ENCODE measurements around the gene WDR45. TPM values are rescaled to one million over a fixed set of nuclear protein-coding genes. Genes with fewer than 3 reads are reported as not detected.

WDR45 gene
- total RNA-seq, 1 donor from 2014 or later: 55.0 TPM

GRCh38 chrX:49041744-49042580 lies 37.7 kb downstream of the WDR45 start:
- no peak for DNase-seq (ENCODE audit: low spot score, unreplicated experiment)
- H3K27me3 Mint-ChIP-seq: no peaks in the 10 kb centered on the region
- TF ChIP-seq, protein P1, sequence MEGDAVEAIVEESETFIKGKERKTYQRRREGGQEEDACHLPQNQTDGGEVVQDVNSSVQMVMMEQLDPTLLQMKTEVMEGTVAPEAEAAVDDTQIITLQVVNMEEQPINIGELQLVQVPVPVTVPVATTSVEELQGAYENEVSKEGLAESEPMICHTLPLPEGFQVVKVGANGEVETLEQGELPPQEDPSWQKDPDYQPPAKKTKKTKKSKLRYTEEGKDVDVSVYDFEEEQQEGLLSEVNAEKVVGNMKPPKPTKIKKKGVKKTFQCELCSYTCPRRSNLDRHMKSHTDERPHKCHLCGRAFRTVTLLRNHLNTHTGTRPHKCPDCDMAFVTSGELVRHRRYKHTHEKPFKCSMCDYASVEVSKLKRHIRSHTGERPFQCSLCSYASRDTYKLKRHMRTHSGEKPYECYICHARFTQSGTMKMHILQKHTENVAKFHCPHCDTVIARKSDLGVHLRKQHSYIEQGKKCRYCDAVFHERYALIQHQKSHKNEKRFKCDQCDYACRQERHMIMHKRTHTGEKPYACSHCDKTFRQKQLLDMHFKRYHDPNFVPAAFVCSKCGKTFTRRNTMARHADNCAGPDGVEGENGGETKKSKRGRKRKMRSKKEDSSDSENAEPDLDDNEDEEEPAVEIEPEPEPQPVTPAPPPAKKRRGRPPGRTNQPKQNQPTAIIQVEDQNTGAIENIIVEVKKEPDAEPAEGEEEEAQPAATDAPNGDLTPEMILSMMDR (IDR thresholded peaks at IDR 0.05; ENCODE audit: unreplicated experiment): no peak
- H3K36me3 Mint-ChIP-seq (ENCODE audit: insufficient read depth): peaks cover 9% of the 10 kb centered on the region
- H3K9me3 Mint-ChIP-seq (ENCODE audit: low read depth): peaks cover 7% of the 10 kb centered on the region
- peak overlapping the region; percentile 97 for H3K27ac Mint-ChIP-seq
- H3K4me3 Mint-ChIP-seq (ENCODE audit: low read depth): peak overlapping the region; percentile 87
- peaks cover 18% of the 10 kb centered on the region for H3K4me1 Mint-ChIP-seq (ENCODE audit: low read depth)

DNA sequence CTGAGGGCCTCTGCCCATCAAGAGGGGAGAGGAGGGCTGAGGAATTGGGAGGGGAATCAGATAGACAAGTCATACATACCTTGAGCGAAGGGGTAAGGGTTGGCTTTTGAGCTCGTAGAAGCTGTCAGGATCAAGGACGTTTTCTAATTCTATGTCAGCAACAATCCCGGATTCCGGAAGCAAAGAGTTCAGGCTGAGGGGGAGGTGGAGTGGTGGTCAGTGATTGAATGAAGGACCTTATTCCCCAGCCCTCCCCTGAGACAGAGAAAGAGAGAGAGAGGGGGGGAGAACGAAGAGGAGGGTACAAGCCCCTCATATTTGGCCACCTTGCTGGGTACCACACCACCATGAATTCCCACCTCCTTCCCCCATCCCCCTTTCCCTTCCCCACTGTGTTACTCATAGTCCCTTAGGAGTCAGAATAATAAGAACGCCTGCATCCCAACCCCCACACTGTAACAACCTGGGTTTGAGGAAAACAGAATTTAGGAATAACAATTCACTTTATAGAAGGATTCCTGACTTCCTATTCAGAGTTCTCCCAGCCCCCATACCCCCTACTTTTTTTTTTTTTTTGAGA lies 39.2 kb downstream of the WDR45 start:
- no peak for DNase-seq (ENCODE audit: low spot score, unreplicated experiment)
- H3K27me3 Mint-ChIP-seq: no peaks in the 10 kb centered on the region
- peaks cover 18% of the 10 kb centered on the region for H3K4me1 Mint-ChIP-seq (ENCODE audit: low read depth)
- peak overlapping the region; percentile 87 for H3K4me3 Mint-ChIP-seq (ENCODE audit: low read depth)
- TF ChIP-seq, protein P1 (IDR thresholded peaks at IDR 0.05; ENCODE audit: unreplicated experiment): no peak
- peak overlapping the region; percentile 97 for H3K27ac Mint-ChIP-seq
- H3K9me3 Mint-ChIP-seq (ENCODE audit: low read depth): peaks cover 7% of the 10 kb centered on the region
- peaks cover 9% of the 10 kb centered on the region for H3K36me3 Mint-ChIP-seq (ENCODE audit: insufficient read depth)

GRCh38 chrX:49039598-49040375 lies 39.9 kb downstream of the WDR45 start:
- Mint-ChIP-seq H3K9me3 (ENCODE audit: low read depth) (peaks cover 7% of the 10 kb centered on the region), H3K27ac (peak overlapping the region; percentile 78), H3K4me1 (ENCODE audit: low read depth) (peaks cover 18% of the 10 kb centered on the region), H3K36me3 (ENCODE audit: insufficient read depth) (peaks cover 10% of the 10 kb centered on the region), H3K4me3 (ENCODE audit: low read depth) (peak overlapping the region; percentile 46), H3K27me3 (no peaks in the 10 kb centered on the region)
- peak; percentile 56 for DNase-seq (ENCODE audit: low spot score, unreplicated experiment)
- TF ChIP-seq, protein P1 (IDR thresholded peaks at IDR 0.05; ENCODE audit: unreplicated experiment): no peak

- Mint-ChIP-seq H3K27ac (peak overlapping the region; percentile 86), H3K4me1 (ENCODE audit: low read depth) (peaks cover 18% of the 10 kb centered on the region), H3K27me3 (no peaks in the 10 kb centered on the region), H3K9me3 (ENCODE audit: low read depth) (peaks cover 7% of the 10 kb centered on the region), H3K36me3 (ENCODE audit: insufficient read depth) (peaks cover 18% of the 10 kb centered on the region), H3K4me3 (ENCODE audit: low read depth) (no peak overlapping the region)
- DNase-seq (ENCODE audit: low spot score, unreplicated experiment): no peak
- TF ChIP-seq, protein P1 (IDR thresholded peaks at IDR 0.05; ENCODE audit: unreplicated experiment): no peak
These were observed 41.7 kb downstream of the WDR45 start for GRCh38 chrX:49037883-49038475.

- Mint-ChIP-seq H3K9me3 (ENCODE audit: low read depth) (peaks cover 4% of the 10 kb centered on the region), H3K4me1 (ENCODE audit: low read depth) (peaks cover 2% of the 10 kb centered on the region), H3K27ac (no peak overlapping the region), H3K4me3 (ENCODE audit: low read depth) (no peak overlapping the region), H3K36me3 (ENCODE audit: insufficient read depth) (peaks cover 20% of the 10 kb centered on the region), H3K27me3 (no peaks in the 10 kb centered on the region)
- DNase-seq (ENCODE audit: low spot score, unreplicated experiment): no peak
- TF ChIP-seq, protein P1 (IDR thresholded peaks at IDR 0.05; ENCODE audit: unreplicated experiment): no peak
These were observed 49.4 kb downstream of the WDR45 start for GRCh38 chrX:49030283-49030682.
